Ascending aorta (tissue), 2 donors: Measurements from ENCODE around the gene CLDN20. TPM values are rescaled to one million over a fixed set of nuclear protein-coding genes. Genes with fewer than 3 reads are reported as not detected.

ENCODE experiments used
- DNase-seq, 2 donors: peaks; one replicate each; pipeline ENCODE4 v3.0.0-alpha.2; 2019; ENCODE audit warnings: low spot score in 2 of 2
- H3K27ac ChIP-seq, 2 donors: fragments of 200-600 bp; sonication (generic); one replicate each; pipeline ENCODE4 v1.5.1; 2016 to 2017; ENCODE audit warnings: mild to moderate bottlenecking in 1 of 2
- H3K27me3 ChIP-seq: fragments of 200-600 bp; sonication (generic); one replicate; pipeline ENCODE4 v1.5.1; 2017
- H3K36me3 ChIP-seq, 2 donors: fragments of 200-600 bp; sonication (generic); one replicate each; pipeline ENCODE4 v1.5.1; 2016
- H3K4me1 ChIP-seq, 2 donors: fragments of 200-600 bp; sonication (generic); one replicate each; pipeline ENCODE4 v1.5.1; 2016 to 2017; ENCODE audit warnings: mild to moderate bottlenecking in 1 of 2
- H3K4me3 ChIP-seq, 2 donors: fragments of 200-600 bp; sonication (generic); one replicate each; pipeline ENCODE4 v1.5.1; 2016 to 2017; ENCODE audit warnings: mild to moderate bottlenecking in 1 of 2
- H3K9me3 ChIP-seq, 2 donors: fragments of 200-600 bp; sonication (generic); one replicate each; pipeline ENCODE4 v1.5.1; 2016
- intact Hi-C: fragments of 100-400 bp; cut with DNase I; formaldehyde crosslinking; loops from one replicate; pipeline ENCODE4 v1.15.1; 2023
- total RNA-seq: library from RNA; depleted of rRNA; stranded (reverse); fragments of >200 nt; gene quantifications from one replicate; pipeline ENCODE4 v1.1.0, GENCODE V29; 2016
- TF ChIP-seq, protein P1 (sequence below), 3 experiments: fragments of 200-600 bp in 2 of 3; fragments of 450-650 bp in 1 of 3; sonication (generic) in 2 of 3; IDR thresholded peaks; one replicate each; pipeline ENCODE4 v1.5.1; 2016 to 2019; ENCODE audit warnings: antibody characterized with exemption in 3 of 3, mild to moderate bottlenecking in 1 of 3, moderate library complexity in 1 of 3

Gene CLDN20
- total RNA-seq, 1 donor from 2014 or later = not detected

DNA sequence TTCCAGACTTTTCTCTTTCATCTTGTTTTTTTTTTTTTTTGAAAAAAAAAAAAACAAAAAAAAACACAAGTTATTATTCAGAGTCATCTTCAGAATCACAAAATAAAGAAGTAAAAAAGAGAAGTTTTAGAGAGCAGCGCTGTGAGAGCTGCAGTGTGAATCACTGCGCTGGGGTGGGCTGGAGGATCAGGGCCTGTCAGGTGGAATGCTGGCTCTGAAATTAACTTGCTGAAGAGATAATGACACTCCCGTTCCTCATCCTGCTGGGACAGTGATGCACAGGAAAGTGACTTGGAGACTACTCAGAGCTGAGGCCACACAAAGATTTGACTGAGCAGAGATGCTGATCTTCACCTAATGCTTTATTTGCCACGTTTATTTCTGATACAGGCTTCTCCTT lies 42.7 kb upstream of the CLDN20 start:
- TF ChIP-seq, protein P1, sequence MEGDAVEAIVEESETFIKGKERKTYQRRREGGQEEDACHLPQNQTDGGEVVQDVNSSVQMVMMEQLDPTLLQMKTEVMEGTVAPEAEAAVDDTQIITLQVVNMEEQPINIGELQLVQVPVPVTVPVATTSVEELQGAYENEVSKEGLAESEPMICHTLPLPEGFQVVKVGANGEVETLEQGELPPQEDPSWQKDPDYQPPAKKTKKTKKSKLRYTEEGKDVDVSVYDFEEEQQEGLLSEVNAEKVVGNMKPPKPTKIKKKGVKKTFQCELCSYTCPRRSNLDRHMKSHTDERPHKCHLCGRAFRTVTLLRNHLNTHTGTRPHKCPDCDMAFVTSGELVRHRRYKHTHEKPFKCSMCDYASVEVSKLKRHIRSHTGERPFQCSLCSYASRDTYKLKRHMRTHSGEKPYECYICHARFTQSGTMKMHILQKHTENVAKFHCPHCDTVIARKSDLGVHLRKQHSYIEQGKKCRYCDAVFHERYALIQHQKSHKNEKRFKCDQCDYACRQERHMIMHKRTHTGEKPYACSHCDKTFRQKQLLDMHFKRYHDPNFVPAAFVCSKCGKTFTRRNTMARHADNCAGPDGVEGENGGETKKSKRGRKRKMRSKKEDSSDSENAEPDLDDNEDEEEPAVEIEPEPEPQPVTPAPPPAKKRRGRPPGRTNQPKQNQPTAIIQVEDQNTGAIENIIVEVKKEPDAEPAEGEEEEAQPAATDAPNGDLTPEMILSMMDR (IDR thresholded peaks at IDR 0.05) = no peak
- DNase-seq = no peak
- Histone ChIP-seq H3K9me3 (no peaks in the 10 kb centered on the region), H3K27me3 (no peaks in the 10 kb centered on the region), H3K27ac (no peak overlapping the region), H3K4me3 (no peak overlapping the region), H3K36me3 (no peaks in the 10 kb centered on the region), H3K4me1 (peaks cover 11 to 14% of the 10 kb centered on the region in 2 donors)
- intact Hi-C loops = no loop called here

DNA sequence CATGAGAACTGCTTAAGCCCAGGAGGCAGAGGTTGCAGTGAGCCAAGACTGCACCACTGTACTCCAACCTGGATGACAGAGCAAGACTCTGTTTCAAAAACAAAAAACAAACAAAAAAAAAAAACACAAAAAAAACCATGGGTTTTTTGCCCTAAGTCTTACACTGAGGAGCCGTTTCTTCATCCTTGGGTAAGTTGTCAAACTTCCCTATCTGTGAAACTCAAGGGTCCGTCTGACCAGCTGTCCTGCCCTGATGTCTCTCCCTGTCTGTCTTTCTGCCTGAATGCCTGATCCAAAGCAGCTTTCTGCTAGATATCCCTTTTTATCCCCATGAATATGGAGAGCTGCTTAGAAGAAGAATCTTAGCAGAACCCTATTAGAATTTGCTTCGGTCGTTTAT lies 41.3 kb upstream of the CLDN20 start:
- no peaks in the 10 kb centered on the region for H3K9me3 ChIP-seq
- intact Hi-C loops = no loop called here
- no peak overlapping the region for H3K27ac ChIP-seq
- no peaks in the 10 kb centered on the region for H3K36me3 ChIP-seq
- TF ChIP-seq, protein P1 (IDR thresholded peaks at IDR 0.05) = no peak
- no peak overlapping the region for H3K4me3 ChIP-seq
- DNase-seq = no peak
- H3K27me3 ChIP-seq = no peaks in the 10 kb centered on the region
- H3K4me1 ChIP-seq = peaks cover 11 to 14% of the 10 kb centered on the region in 2 donors

DNA sequence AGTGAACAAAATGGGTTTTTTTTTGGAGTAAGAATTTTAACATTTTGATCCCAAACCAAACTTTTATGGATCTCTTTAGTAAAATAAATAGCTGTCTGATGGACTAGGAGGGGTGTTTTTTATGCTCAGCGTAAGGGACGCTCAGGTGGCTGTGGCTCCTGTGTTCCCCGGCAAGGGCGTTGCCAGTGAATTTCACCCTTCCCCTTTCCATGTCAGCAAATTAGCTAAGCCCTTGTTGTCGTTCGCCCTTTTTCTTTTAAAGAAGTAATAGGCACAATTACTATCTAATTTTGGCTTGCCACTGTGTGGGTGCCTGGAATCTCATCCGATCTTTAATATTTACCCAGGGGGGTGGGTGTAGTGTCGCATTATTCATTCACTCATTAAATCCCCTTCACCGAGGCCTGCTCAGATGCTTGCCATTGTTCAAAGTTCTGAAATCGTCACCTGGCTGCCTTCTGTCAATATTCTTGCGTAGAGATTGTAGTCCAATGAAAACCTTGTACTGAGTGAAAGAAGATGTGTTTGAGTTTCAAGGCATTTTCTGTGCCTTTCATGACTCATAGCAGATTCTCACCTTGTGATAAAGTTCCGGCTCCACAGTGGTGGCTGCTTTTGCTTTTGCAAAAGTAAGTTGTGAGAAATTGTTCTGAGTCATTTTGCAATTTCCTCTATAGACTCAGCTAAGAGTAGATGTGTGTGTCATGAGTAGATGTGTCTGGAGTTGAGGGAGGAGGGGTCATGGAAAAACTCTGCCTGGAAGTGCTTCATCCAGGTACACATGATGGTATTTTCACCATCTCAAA lies 40.0 kb upstream of the CLDN20 start:
- no peaks in the 10 kb centered on the region for H3K36me3 ChIP-seq
- TF ChIP-seq, protein P1 (IDR thresholded peaks at IDR 0.05) = no peak
- intact Hi-C loops = no loop called here
- no peaks in the 10 kb centered on the region for H3K9me3 ChIP-seq
- H3K27ac ChIP-seq = no peak overlapping the region
- H3K4me3 ChIP-seq = no peak overlapping the region
- no peak for DNase-seq
- H3K4me1 ChIP-seq = peaks cover 11 to 19% of the 10 kb centered on the region in 2 donors
- H3K27me3 ChIP-seq = no peaks in the 10 kb centered on the region

DNA sequence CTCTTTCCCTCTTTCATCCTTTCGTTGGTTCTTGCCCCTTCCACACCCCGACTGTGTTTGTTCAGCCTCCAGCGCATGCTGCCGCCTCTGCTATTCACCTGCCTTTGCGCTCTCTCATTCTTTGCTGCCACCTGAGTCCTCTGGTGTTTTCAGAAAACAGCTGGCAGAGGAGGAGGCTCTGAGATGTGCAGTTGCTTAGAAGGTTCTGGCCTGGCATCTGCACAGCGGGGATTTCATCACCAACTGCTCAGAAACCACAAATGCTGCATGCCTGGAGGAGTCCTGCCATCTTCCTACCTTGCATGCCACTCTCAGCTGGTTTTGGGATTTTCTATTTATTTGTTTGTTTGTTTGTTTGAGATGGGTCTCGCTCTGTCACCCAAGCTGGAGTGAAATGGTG lies 39.2 kb upstream of the CLDN20 start:
- Histone ChIP-seq H3K36me3 (no peaks in the 10 kb centered on the region), H3K4me1 (peaks cover 8 to 17% of the 10 kb centered on the region in 2 donors), H3K27ac (no peak overlapping the region), H3K4me3 (no peak overlapping the region), H3K27me3 (no peaks in the 10 kb centered on the region), H3K9me3 (no peaks in the 10 kb centered on the region)
- TF ChIP-seq, protein P1 (IDR thresholded peaks at IDR 0.05) = no peak
- intact Hi-C loops = loop anchor here (5.0 kb wide), 1 partner anchor 37 kb away; no protein-coding TSS in a partner anchor
- no peak for DNase-seq

DNA sequence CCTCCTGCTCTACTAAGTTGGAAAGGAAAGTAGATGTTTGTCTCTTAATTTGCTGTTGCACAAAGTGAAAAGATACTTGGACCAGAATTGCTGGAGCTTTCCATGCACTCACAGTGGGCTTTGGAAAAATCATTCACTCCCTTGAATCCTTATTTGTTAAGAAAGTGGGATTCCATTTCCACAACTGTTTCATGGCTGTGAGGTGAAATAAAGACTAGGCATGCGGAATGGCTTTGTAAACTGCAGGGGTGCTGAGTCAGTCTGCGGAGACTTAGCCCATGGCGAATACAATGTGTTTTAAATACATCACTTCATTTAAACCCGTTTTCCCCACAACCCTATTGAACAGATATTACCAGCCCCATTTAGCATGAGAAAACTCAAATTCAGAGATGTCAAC lies 36.8 kb upstream of the CLDN20 start:
- H3K27ac ChIP-seq = no peak overlapping the region
- H3K36me3 ChIP-seq = no peaks in the 10 kb centered on the region
- H3K27me3 ChIP-seq = no peaks in the 10 kb centered on the region
- H3K4me3 ChIP-seq = no peak overlapping the region
- TF ChIP-seq, protein P1 (IDR thresholded peaks at IDR 0.05) = no peak
- H3K4me1 ChIP-seq = peaks cover 0 to 5% of the 10 kb centered on the region in 2 donors
- intact Hi-C loops = loop anchor here (5.0 kb wide), 1 partner anchor 40 kb away; no protein-coding TSS in a partner anchor
- no peak for DNase-seq
- no peaks in the 10 kb centered on the region for H3K9me3 ChIP-seq
